GM12878 (cell line): ENCODE measurements around the gene MIXL1. TPM values are rescaled to one million over a fixed set of nuclear protein-coding genes. Genes with fewer than 3 reads are reported as not detected.

Experiments used
- ATAC-seq: fragments of 200-7000 bp; cut with Tn5 transposase; 3 replicates; pipeline ENCODE4 v1.9.1; 2020; ENCODE audit warnings: mild to moderate bottlenecking, moderate library complexity
- BruUV-seq: library from RNA; stranded (reverse); fragments of 400-500 nt; replicated peaks from 2 replicates; lab custom pipeline; 2021; lab: Mats Ljungman, UMichigan
- CTCF ChIA-PET: fragments of 300-600 bp; sonication (Branson Sonifier 250); formaldehyde crosslinking; extraction: SDS; loops from one replicate; lab custom pipeline; 2021; ENCODE audit warnings: inconsistent platforms; lab: Yijun Ruan, JAX
- POLR2A ChIA-PET: fragments of 350-600 bp; formaldehyde crosslinking; extraction: SDS; loops from one replicate; lab custom pipeline; 2021; ENCODE audit warnings: inconsistent platforms; lab: Charles Lee
- RAD21 ChIA-PET: fragments of 300-600 bp; sonication (Branson Sonifier 250); formaldehyde crosslinking; loops from one replicate; lab custom pipeline; 2023; ENCODE audit warnings: antibody characterized with exemption; ENCODE audit not compliant: unreplicated experiment; lab: Charles Lee
- SMC1A ChIA-PET: fragments of 300-600 bp; sonication (Branson Sonifier 250); formaldehyde crosslinking; loops from one replicate; lab custom pipeline; 2023; ENCODE audit not compliant: unreplicated experiment, uncharacterized antibody; lab: Charles Lee
- DNase-seq: peaks from one replicate; pipeline ENCODE4 v3.0.0-alpha.2; 2011; ENCODE audit warnings: low read depth, low spot score
- FAIRE-seq: peaks from 3 replicates; lab custom pipeline; 2011; peaks lifted over from hg19 to GRCh38; lab: Jason Lieb, UNC
- H2AFZ ChIP-seq: 2 replicates; pipeline ENCODE4 v1.6.0; 2011; ENCODE audit warnings: low read depth, low read length, control low read depth; ENCODE audit not compliant: control insufficient read depth
- H3K27ac ChIP-seq: 2 replicates; pipeline ENCODE4 v1.5.1; 2011; ENCODE audit warnings: control low read depth; ENCODE audit not compliant: control insufficient read depth, insufficient read depth
- H3K27me3 ChIP-seq, 2 experiments: replicated peaks in 1 of 2; 2 replicates each; pipeline versions ENCODE4 v1.6.0 to v1.6.1; 2011; ENCODE audit warnings: low read length in 1 of 2; ENCODE audit not compliant: control insufficient read depth in 2 of 2, insufficient read depth in 2 of 2
- H3K36me3 ChIP-seq, 2 experiments: 2 replicates each; pipeline ENCODE4 v1.5.1; 2011; ENCODE audit warnings: low read length in 1 of 2; ENCODE audit not compliant: control insufficient read depth in 2 of 2, insufficient read depth in 2 of 2
- H3K4me1 ChIP-seq: 2 replicates; pipeline ENCODE4 v1.6.1; 2011; ENCODE audit warnings: mild to moderate bottlenecking, low read length, moderate library complexity, mixed read lengths; ENCODE audit not compliant: control insufficient read depth, insufficient read depth
- H3K4me2 ChIP-seq: 2 replicates; pipeline ENCODE4 v1.6.0; 2011; ENCODE audit warnings: control low read depth; ENCODE audit not compliant: control insufficient read depth, insufficient read depth
- H3K4me3 ChIP-seq: fragments of 200-600 bp; sonication (generic); 2 replicates; pipeline ENCODE4 v1.5.1; 2016
- H3K79me2 ChIP-seq: 2 replicates; pipeline ENCODE4 v1.6.0; 2011; ENCODE audit warnings: low read length; ENCODE audit not compliant: control insufficient read depth, insufficient read depth
- H3K9ac ChIP-seq: 2 replicates; pipeline ENCODE4 v1.8.0; 2011; ENCODE audit warnings: low read length, control low read depth, mixed read lengths; ENCODE audit not compliant: control insufficient read depth, insufficient read depth
- H3K9me3 ChIP-seq: replicated peaks from 3 replicates; pipeline ENCODE4 v1.5.1; 2011; ENCODE audit warnings: mild to moderate bottlenecking, low read length; ENCODE audit not compliant: control insufficient read depth, insufficient read depth
- H4K20me1 ChIP-seq: 2 replicates; pipeline ENCODE4 v1.6.0; 2011; ENCODE audit not compliant: control insufficient read depth, insufficient read depth
- CBFB ChIP-seq: IDR thresholded peaks from 2 replicates; pipeline ENCODE4 v1.6.1; 2016; ENCODE audit warnings: antibody characterized with exemption, low read depth
- FOS ChIP-seq: IDR thresholded peaks from 3 replicates; pipeline ENCODE4 v1.6.1; 2011; ENCODE audit warnings: borderline replicate concordance; ENCODE audit not compliant: insufficient read length; ENCODE audit errors: extremely low read depth
- JUNB ChIP-seq: IDR thresholded peaks from 2 replicates; pipeline ENCODE4 v1.6.1; 2016; ENCODE audit warnings: antibody characterized with exemption, mild to moderate bottlenecking
- KAT2A ChIP-seq: conservative IDR thresholded peaks from 2 replicates; pipeline ENCODE4 v1.6.1; 2011; ENCODE audit warnings: low read depth, low read length; ENCODE audit not compliant: control insufficient read depth
- MXI1 ChIP-seq: fragments of 150-350 bp; IDR thresholded peaks from 2 replicates; pipeline ENCODE4 v1.6.1; 2011; ENCODE audit warnings: low read depth, mild to moderate bottlenecking, inconsistent platforms, low read length, improper control_type of control experiment
- MYB ChIP-seq: fragments of 150-350 bp; IDR thresholded peaks from 2 replicates; pipeline ENCODE4 v1.6.1; 2014; ENCODE audit warnings: mild to moderate bottlenecking, low read depth, low read length, borderline replicate concordance
- PML ChIP-seq: IDR thresholded peaks from 2 replicates; pipeline ENCODE4 v1.6.1; 2012; ENCODE audit warnings: low read length, inconsistent platforms
- RAD51 ChIP-seq: fragments of 450-650 bp; IDR thresholded peaks from 2 replicates; pipeline ENCODE4 v1.6.1; 2016; ENCODE audit warnings: moderate library complexity, mild to moderate bottlenecking, inconsistent platforms
- RBBP5 ChIP-seq: fragments of 200-600 bp; sonication (generic); conservative IDR thresholded peaks from 2 replicates; pipeline ENCODE4 v1.6.1; 2016
- STAT1 ChIP-seq: fragments of 450-650 bp; conservative IDR thresholded peaks from 2 replicates; pipeline ENCODE4 v1.6.1; 2014; ENCODE audit warnings: antibody characterized with exemption, mild to moderate bottlenecking
- STAT3 ChIP-seq: IDR thresholded peaks from 2 replicates; pipeline ENCODE4 v1.6.1; 2011; ENCODE audit warnings: low read depth, low read length, improper control_type of control experiment
- ZNF384 ChIP-seq: IDR thresholded peaks from 2 replicates; pipeline ENCODE4 v1.6.1; 2012; ENCODE audit warnings: low read depth, mild to moderate bottlenecking, low read length, improper control_type of control experiment, borderline replicate concordance
- WGBS: methylation state at CpG from one replicate; pipeline ENCODE4 v1.1.6; 2016; ENCODE audit warnings: low lambda C conversion rate; ENCODE audit not compliant: insufficient replicate concordance, insufficient coverage; ENCODE audit errors: missing lambda C conversion rate; 5-methylcytosine and 5-hydroxymethylcytosine counted together
- in situ Hi-C: fragments of 300-500 bp; cut with MboI; formaldehyde crosslinking; loops from 9 replicates; pipeline ENCODE4 v1.14.3; 2018; ENCODE audit warnings: mixed read lengths
- intact Hi-C: fragments of 100-400 bp; cut with micrococcal nuclease; formaldehyde crosslinking; loops from one replicate; pipeline ENCODE4 v1.14.2; 2022; ENCODE audit not compliant: unreplicated experiment
- polyA plus RNA-seq, 11 experiments: library from polyadenylated mRNA; depleted of rRNA in 4 of 11; unstranded in 6 of 11; stranded (reverse) in 5 of 11; fragments of >200 nt; fragmentation: Nextera tagmentation in 4 of 11; fragmentation: Illumina TruSeq in 1 of 11; extraction: Ambion mirVana in 4 of 11; extraction: Trizol in 1 of 11; gene quantifications; 1 replicate in 1 of 11; 2 replicates in 10 of 11; pipeline versions ENCODE4 v1.2.1 to v1.2.3, GENCODE V29; 2011 to 2016; ENCODE audit warnings: inconsistent platforms in 2 of 11, missing spikeins in 2 of 11, low read depth in 1 of 11
- total RNA-seq, 4 experiments: library from RNA; depleted of rRNA in 3 of 4; stranded (reverse); fragments of >200 nt in 3 of 4; fragmentation: Illumina TruSeq in 1 of 4; extraction: Trizol in 1 of 4; gene quantifications; 2 replicates each; pipeline versions ENCODE4 v1.2.1 to v1.2.3, GENCODE V29; 2013 to 2021
- TF ChIP-seq, protein P1 (sequence below): fragments of 450-650 bp; formaldehyde crosslinking; IDR thresholded peaks from 2 replicates; pipeline ENCODE4 v1.4.0; 2022; ENCODE audit warnings: mild to moderate bottlenecking, moderate library complexity
- TF ChIP-seq, protein P2 (sequence below): IDR thresholded peaks from 2 replicates; pipeline ENCODE4 v1.6.1; 2011; ENCODE audit warnings: mild to moderate bottlenecking, low read depth, low read length, moderate library complexity; ENCODE audit not compliant: insufficient replicate concordance
- TF ChIP-seq, protein P3 (sequence below): fragments of 450-650 bp; conservative IDR thresholded peaks from 2 replicates; pipeline ENCODE4 v1.6.1; 2017; ENCODE audit warnings: mild to moderate bottlenecking, moderate library complexity

Gene MIXL1
- total and polyA plus RNA-seq, 10 of the 15 experiments (the other 5 are each of a cell fraction or from before 2014, with no cell fraction given) = 0.11 to 0.25 (median 0.20) TPM; not detected in 2

DNA sequence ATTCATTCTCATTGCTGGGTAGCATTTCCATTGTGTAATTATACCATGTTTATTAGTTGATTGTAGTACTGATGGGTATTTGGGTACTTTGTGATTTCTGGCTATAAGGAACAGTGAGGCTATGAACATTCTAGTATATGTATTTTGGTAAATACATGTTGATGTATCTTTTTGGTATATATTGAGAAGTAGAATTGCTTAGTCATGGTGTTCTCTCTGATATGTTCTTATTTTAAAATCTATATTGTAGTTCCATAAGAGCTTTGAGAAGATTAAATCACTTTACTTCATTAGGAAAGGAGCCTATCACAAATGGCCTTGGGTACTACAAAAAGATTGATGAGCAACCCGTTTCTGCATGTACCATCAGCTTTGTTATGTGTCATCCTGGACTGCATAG lies 13.4 kb downstream of the MIXL1 start (continued):
- TF ChIP-seq, protein P1, sequence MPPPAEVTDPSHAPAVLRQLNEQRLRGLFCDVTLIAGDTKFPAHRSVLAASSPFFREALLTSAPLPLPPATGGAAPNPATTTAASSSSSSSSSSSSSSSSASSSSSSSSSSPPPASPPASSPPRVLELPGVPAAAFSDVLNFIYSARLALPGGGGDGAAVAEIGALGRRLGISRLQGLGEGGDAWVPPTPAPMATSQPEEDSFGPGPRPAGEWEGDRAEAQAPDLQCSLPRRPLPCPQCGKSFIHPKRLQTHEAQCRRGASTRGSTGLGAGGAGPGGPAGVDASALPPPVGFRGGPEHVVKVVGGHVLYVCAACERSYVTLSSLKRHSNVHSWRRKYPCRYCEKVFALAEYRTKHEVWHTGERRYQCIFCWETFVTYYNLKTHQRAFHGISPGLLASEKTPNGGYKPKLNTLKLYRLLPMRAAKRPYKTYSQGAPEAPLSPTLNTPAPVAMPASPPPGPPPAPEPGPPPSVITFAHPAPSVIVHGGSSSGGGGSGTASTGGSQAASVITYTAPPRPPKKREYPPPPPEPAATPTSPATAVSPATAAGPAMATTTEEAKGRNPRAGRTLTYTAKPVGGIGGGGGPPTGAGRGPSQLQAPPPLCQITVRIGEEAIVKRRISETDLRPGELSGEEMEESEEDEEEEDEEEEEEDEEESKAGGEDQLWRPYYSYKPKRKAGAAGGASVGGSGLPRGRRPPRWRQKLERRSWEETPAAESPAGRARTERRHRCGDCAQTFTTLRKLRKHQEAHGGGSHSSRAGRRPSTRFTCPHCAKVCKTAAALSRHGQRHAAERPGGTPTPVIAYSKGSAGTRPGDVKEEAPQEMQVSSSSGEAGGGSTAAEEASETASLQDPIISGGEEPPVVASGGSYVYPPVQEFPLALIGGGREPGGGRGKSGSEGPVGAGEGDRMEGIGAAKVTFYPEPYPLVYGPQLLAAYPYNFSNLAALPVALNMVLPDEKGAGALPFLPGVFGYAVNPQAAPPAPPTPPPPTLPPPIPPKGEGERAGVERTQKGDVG = no peak

DNA sequence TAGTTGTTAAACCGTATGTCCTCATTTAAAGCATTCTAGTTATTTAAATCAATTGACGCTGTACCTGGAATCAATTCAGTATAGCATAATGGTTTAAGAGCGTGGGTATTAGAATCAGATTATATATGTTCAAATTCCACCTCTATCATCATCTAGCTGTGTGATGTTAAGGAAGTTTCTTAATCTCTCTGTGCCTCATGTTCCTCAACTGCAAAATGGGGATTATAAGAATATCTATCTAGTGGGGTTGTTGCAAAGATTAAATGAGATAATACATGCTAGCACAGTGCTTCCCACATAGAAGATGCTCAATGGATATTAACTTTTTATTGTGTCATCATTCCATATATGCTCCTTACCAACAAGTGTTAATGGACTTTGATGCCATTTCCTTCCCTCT lies 16.0 kb downstream of the MIXL1 start:
- Histone ChIP-seq H3K9ac (no peak overlapping the region), H3K4me3 (no peak overlapping the region), H3K4me1 (no peaks in the 10 kb centered on the region), H3K79me2 (no peaks in the 10 kb centered on the region), H4K20me1 (no peaks in the 10 kb centered on the region; the same call in 1 of the 2 replicates), H3K27ac (no peak overlapping the region), H3K27me3 (no peaks in the 10 kb centered on the region), H3K9me3 (no peaks in the 10 kb centered on the region), H3K36me3 (no peaks in the 10 kb centered on the region), H3K4me2 (no peak overlapping the region), H2AFZ (no peak overlapping the region)
- in situ Hi-C loops = no loop called here
- no TSS peak for BruUV-seq
- 99% methylated on average over 3 of the region's 3 CpGs for WGBS
- ChIA-PET POLR2A (no interaction called here), RAD21 (no interaction called here), CTCF (interaction anchor here (0.7 to 1.4 kb wide), 2 partner anchors 38 to 114 kb away, joined by 4 to 5 read pairs; no protein-coding TSS in a partner anchor), SMC1A (no interaction called here)
- DNase-seq = no peak
- no peak for FAIRE-seq
- TF ChIP-seq STAT1 = no peak
- no peak for TF ChIP-seq RBBP5
- TF ChIP-seq CBFB = no peak
- no peak for TF ChIP-seq FOS
- no peak for TF ChIP-seq STAT3
- TF ChIP-seq, protein P2, sequence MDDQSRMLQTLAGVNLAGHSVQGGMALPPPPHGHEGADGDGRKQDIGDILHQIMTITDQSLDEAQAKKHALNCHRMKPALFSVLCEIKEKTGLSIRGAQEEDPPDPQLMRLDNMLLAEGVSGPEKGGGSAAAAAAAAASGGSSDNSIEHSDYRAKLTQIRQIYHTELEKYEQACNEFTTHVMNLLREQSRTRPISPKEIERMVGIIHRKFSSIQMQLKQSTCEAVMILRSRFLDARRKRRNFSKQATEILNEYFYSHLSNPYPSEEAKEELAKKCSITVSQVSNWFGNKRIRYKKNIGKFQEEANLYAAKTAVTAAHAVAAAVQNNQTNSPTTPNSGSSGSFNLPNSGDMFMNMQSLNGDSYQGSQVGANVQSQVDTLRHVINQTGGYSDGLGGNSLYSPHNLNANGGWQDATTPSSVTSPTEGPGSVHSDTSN = no peak
- TF ChIP-seq, protein P3, sequence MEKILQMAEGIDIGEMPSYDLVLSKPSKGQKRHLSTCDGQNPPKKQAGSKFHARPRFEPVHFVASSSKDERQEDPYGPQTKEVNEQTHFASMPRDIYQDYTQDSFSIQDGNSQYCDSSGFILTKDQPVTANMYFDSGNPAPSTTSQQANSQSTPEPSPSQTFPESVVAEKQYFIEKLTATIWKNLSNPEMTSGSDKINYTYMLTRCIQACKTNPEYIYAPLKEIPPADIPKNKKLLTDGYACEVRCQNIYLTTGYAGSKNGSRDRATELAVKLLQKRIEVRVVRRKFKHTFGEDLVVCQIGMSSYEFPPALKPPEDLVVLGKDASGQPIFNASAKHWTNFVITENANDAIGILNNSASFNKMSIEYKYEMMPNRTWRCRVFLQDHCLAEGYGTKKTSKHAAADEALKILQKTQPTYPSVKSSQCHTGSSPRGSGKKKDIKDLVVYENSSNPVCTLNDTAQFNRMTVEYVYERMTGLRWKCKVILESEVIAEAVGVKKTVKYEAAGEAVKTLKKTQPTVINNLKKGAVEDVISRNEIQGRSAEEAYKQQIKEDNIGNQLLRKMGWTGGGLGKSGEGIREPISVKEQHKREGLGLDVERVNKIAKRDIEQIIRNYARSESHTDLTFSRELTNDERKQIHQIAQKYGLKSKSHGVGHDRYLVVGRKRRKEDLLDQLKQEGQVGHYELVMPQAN = no peak
- no peak for TF ChIP-seq MXI1
- no peak for TF ChIP-seq JUNB
- TF ChIP-seq RAD51 = no peak
- no peak for TF ChIP-seq KAT2A
- no peak for TF ChIP-seq PML
- no peak for TF ChIP-seq MYB
- TF ChIP-seq ZNF384 = no peak
- no peak for ATAC-seq
- intact Hi-C loops = no loop called here
